ENCODE results near the gene ANO2.
"Not testable (repeated sequence)": the region's sequence is repeated elsewhere in the genome, so short reads cannot be mapped to it uniquely, and the experiment has no call there.

The ANO2 gene

DNA sequence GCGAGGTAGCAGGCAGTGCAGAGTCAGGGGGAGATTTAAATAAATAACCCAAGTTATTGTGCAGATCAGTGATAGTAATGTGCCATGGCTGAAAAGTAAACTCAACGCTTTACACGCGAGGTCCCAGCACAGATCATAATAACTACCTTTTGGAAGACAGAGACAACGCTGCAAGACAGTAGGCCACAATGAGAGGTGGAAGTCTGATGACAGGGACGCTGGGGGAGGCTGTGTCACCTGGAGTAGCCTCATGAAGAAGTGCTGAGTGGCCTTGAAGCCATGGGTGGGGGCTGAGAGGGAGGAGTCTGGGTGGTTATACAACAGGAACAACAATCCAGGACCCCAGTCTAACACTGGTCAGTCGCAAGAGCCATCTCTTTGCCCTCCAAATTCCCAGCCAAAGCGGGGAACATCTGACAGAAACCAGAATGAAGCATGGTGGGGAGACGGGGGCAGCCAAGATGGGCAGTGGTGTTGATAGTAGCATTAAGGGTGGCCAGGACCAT is 28.2 kb downstream of the ANO2 start:
- DNase-seq, result no peak

GRCh38 chr12:5915511-5915910 is 29.5 kb downstream of the ANO2 start:
- DNase-seq, result no peak

GRCh38 chr12:5914387-5915149 is 30.5 kb downstream of the ANO2 start:
- DNase-seq, result no peak

- DNase-seq, result no peak
Measured at GRCh38 chr12:5913387-5913786, 31.7 kb downstream of the ANO2 start.

DNA sequence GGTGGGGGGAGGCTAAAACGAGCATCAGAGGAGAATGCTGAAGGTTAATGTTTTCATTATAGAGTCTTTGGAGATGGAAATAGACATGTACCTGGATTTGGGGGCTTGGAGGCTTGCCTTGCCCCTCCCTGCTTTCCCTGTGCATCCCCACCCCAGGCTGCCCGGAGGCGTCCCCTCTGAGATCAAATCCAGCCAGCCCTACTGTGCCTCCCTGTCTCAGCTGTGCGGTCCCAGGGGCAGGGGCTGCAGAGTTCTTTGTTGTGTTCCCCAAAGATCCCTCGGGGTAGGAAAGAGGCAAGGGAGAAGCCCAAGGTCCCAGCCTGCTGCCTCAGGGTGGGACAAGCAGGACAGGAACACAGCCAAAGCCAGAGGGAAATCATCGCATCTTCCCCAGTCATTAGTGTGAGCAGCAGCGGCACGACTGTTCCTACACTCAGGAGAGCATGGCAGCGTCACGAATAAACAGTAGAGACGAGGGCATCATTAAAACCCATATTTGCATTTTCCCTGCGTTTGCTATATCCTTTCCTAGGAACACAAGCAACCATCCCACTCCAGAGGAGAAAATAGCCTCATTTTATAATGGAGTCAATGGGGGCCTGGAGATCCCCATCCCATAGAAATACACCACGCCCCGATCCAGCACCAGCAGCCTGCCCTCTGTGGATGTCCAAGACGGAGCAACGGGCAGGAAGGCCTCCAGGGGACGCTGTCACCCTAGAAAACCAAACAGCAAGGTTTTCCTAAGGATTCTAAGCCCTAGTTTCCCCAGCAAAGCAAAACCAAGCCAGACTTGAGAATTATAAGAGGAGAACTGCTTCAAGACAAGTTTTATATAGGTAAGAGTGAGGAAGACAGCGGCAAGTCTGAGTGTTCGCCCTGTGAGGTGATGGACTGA is 32.4 kb downstream of the ANO2 start:
- DNase-seq, result no peak

DNA sequence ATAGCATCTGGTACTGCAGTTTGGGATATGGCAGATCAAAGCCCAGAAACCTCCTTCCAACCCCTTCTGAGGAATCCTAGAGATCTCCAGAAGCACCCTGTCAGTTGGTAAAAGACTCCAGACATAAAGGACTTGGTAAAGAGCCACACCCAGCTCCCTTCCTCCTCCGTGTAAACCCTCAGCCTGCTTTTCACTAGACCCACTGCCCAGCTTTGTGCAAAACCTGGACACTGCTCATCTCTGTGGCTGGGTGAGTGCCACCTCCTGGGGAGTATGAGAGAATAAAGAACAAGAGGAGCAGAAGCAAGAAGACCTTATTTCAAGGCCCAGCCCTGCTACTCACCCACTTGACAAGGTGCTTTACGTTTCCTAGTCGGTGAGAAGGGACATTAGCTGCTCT is 33.0 kb downstream of the ANO2 start:
- no peak for DNase-seq

- DNase-seq, result no peak
Measured at GRCh38 chr12:5910790-5911548, 34.1 kb downstream of the ANO2 start.

DNA sequence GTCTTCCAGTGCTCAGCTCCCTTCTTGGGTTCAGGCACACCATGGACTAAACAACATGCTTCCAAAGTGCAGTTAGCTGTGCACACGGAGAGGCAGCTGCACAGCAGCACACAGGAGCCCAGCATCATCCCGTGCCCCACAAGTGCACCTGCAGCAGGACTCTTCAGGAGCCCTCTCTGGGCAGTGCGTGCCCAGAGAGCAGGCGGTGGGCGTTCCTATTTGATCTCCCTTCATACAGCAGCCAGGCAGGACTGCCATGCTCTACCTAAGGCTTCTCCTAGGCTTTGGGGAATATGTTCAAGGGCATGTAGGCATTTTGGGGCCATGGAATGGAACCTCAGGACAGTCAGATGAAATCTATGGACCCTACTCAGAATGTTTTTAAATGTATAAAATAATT is 35.5 kb downstream of the ANO2 start:
- DNase-seq, result no peak

DNA sequence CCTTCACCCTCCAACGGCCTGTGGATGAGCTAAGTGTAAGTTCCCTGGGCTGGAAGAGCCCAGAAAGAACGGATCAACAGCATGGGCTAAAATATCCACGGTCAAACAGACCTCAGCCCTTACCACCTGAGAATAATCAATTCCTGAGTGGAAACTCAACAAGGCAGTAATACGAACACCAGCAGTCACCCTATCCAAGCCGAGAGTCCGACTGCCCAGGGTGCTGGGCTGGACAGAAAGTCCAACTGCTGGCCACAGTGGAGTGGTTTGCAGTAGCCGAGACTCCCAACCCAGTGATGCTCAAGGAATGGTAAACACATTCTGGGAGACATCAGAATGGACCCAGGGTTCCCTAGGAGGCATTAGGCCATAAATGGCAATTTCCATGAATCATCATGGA is 36.8 kb downstream of the ANO2 start:
- DNase-seq, result no peak

DNA sequence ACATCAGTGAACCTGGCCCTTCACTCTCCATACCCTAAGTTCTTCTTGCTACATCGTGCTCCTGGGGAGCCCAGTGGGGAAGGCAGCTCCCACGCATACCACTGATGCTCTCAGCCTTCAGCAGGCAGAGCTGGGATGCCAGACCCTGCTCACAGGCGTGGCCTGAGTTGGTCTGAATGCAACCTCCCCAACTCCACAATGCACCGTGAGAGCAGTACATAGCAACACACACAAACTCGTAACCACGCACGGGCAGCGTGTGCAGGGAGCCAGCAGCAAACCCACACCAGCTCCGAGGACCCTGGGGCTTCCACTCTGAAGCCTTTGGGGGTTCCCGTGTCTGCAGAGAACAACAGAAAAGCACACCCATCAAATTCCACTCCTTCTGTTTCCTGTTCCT is 37.3 kb downstream of the ANO2 start:
- no peak for DNase-seq

DNA sequence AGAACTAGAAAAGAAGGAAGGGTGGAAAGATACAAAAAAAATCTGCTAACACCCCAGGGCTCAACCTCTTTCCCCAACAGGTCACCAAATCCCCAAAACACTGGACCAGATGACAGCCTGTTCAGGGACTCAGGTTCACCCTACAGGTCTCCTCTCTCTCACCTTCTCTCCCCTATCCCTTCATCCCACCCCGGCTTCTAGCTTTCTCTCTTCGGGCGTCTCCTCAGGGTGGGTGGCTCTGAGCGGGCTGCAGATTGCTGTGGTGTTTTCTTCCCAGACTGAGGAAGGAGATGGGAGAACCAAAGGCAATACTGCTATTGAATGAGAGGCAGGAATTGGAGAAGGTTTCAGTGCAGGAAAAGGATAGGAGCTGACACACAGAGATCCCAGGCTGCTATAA is 39.3 kb downstream of the ANO2 start:
- DNase-seq, result no peak

DNA sequence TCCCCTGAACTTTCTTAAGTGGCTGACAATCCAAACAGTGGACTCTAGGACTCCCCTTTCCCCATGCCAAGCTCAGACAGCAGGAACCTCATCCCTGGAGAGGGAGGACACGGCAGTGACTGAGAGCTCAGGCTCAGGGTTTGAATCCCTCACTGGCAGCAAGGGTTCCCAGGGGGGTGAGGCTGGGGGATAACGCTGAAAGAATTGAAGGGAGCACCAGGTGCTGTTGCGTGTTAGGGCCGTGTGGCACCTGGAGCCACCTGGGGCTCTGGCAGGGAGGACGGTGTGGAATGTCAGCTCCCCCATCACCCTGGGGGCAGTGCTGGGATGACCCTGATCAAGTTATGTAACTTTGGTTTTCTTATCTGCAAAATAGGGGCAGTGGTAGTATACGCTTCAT is 40.1 kb downstream of the ANO2 start:
- DNase-seq, result no peak

GRCh38 chr12:5904441-5904840 is 40.6 kb downstream of the ANO2 start:
- no peak for DNase-seq

DNA sequence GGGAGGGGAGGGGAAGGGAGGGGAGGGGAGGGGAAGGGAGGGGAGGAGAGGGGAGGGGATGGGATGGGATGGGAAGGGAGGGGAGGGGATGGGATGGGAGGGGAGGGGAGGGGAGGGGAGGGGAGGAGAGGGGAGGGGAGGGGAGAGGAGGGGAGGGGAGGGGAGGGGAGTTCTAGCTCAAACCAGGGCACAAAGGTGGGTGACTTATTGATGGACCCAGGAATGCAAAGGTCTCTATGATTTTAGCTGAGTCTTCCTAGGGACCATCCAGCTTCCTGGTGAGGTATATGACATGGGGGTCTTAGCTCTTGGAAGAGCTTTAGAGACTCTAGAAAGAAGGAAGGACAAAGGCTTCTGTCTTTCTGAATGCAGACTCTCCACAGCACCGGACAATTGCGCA is 42.3 kb downstream of the ANO2 start:
- no peak for DNase-seq

DNA sequence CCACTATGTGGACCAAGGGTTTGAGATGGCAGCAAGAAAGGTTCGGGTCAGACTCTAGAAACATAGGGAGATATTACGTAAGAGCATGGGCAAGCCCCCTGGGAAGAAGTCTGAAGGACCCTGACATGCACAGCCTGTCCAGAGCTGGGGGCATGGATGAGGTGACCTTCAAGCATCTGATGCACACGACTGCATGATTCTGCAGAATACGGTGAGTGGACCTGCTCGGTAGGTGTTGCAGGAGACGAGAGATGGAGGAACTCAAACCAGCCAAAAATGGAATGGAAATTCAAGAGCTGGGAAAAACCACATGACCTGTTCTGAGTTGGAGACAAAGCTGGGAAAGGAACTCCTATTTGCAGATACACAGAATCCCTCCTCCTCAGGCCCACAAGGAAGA is 43.6 kb downstream of the ANO2 start:
- no peak for DNase-seq

- DNase-seq, result no peak
Measured at GRCh38 chr12:5900533-5901205, 44.4 kb downstream of the ANO2 start.

DNA sequence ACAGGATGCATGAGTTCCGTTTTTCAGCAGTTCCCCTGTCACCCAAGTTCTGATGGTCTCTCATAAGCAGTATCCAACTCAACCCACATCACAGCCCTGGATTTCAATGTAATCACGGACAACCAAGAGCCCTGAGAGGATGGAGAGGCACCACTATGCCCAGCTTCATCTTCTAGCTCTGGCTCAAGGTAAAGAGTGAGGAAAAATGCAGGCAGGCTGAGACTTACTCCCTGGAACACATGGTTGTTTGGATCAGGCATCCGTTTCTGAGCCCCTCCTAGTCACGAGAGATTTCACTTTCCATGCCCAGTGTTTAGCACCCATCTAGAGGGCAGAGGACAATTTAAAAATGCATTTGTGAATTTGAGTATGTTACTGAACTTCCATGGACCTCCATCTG is 45.0 kb downstream of the ANO2 start:
- no peak for DNase-seq

DNA sequence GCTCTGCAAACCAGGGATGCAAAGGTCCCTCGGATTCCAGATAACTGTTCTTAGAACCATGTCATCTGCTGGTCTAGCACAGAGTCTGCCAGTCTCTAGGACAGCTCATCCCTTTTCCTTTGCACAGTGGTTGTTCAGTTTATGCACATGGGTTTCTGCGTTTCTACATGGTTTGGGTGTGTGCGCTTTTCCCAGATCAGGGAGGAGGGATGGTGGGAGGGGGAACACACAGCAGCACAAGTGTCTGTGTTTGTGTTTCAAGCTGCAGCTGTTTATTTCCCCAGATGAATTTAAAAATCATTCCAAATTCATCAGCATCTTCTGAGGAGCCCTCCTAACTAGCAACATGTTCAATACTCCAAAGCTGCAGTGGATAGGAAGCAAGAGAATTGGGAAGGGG is 45.4 kb downstream of the ANO2 start:
- DNase-seq, result no peak

DNA sequence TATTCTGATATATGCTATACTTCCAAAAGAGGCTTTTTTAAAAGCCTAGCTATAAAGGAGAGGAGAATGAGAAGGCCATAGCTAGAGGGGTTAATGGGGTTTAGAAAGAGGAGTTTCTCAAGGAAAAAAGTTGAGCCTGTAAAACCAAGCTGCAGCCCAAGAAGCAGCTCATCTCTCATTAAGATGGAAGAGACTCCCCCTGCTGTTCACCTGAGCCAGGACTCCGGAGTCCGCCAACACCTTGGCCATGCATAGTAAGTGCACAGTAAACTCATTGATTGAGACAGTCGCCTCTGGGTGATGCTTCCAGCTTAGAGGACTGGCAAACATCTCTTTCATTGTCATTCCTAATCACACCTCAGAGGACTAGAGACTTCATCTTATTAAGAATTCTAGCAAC is 46.2 kb downstream of the ANO2 start:
- DNase-seq, result no peak

- DNase-seq, result peak in 1 of 2 experiments; percentile 1
Measured at GRCh38 chr12:5889381-5890047, 55.5 kb downstream of the ANO2 start.

GRCh38 chr12:5888816-5889315 is 56.2 kb downstream of the ANO2 start:
- DNase-seq, result no peak

DNA sequence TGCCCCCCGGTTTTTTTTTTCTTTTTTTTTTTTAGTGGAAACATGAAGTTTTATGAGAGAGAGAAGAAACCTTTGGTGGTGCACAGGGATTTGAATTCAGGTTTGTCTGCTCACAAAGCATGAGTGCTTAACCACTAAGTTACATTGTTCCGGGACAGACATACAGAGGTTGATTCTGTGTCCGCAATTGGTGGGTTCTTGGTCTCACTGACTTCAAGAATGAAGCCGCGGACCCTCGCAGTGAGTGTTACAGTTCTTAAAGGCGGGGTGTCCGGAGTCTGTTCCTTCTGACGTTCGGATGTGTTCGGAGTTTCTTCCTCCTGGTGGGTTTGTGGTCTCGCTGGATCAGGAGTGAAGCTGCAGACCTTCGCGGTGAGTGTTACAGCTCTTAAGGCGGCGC is 57.2 kb downstream of the ANO2 start:
- DNase-seq, result not testable (repeated sequence)
